Measurements from ENCODE around the gene SLC16A10. TPM values are rescaled to one million over a fixed set of nuclear protein-coding genes. Genes with fewer than 3 reads are reported as not detected.

Gene SLC16A10
- total RNA-seq, 1 donor from 2014 or later = 2.4 TPM

DNA sequence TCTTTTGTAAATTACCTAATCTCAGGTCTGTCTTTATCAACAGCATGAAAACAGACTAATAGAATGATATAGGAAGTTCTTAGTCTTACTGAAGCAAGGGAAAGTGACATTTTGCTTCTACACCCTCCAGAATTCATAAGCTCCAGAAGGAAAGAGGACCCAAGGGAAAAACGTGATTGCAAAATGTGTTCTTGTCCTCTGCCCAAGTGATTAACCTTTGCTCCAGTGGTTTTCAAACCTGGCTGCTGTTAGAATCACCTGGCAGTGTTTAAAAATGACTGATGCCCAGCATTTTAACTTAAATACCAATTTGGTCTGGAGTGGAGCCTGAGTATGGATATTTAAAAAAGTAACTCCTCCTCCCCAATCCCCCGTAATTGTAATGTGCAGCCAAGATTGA lies 191.4 kb downstream of the SLC16A10 start:
- H3K4me1 Mint-ChIP-seq (ENCODE audit: unreplicated experiment) = no peaks in the 10 kb centered on the region
- TF ChIP-seq, protein P1, sequence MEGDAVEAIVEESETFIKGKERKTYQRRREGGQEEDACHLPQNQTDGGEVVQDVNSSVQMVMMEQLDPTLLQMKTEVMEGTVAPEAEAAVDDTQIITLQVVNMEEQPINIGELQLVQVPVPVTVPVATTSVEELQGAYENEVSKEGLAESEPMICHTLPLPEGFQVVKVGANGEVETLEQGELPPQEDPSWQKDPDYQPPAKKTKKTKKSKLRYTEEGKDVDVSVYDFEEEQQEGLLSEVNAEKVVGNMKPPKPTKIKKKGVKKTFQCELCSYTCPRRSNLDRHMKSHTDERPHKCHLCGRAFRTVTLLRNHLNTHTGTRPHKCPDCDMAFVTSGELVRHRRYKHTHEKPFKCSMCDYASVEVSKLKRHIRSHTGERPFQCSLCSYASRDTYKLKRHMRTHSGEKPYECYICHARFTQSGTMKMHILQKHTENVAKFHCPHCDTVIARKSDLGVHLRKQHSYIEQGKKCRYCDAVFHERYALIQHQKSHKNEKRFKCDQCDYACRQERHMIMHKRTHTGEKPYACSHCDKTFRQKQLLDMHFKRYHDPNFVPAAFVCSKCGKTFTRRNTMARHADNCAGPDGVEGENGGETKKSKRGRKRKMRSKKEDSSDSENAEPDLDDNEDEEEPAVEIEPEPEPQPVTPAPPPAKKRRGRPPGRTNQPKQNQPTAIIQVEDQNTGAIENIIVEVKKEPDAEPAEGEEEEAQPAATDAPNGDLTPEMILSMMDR (IDR thresholded peaks at IDR 0.05; ENCODE audit: unreplicated experiment) = no peak
- no peaks in the 10 kb centered on the region for H3K9me3 Mint-ChIP-seq (ENCODE audit: unreplicated experiment)
- DNase-seq (ENCODE audit: low spot score) = no peak
- no peaks in the 10 kb centered on the region for H3K27me3 Mint-ChIP-seq (ENCODE audit: unreplicated experiment)
- no peak overlapping the region for H3K27ac Mint-ChIP-seq (ENCODE audit: unreplicated experiment)
- H3K4me3 Mint-ChIP-seq (ENCODE audit: unreplicated experiment) = no peak overlapping the region
- peaks cover 50% of the 10 kb centered on the region for H3K36me3 Mint-ChIP-seq (ENCODE audit: low read depth, unreplicated experiment)

DNA sequence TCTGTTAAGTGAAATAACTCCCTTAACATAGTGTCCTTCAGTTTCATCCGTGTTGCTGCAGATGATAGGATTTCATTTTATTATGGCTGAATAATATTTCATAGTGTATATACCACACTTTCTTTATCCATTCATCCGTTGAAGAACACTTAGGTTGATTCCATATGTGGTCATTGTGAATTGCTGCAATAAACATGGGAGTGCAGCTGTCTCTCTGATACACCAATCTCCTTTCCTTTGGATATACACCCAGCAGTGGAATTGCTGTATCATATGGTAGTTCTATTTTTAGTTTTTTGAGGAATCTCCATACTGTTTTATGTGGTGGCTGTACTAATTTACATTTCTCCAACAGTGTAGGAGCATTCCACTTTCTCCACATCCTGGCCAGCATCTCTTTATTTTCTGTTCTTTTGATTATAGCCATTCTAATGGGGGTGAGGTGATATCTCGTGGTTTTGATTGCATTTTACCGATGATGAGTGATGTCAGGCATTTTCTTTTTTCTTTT lies 193.2 kb downstream of the SLC16A10 start:
- TF ChIP-seq, protein P1 (IDR thresholded peaks at IDR 0.05; ENCODE audit: unreplicated experiment) = no peak
- H3K36me3 Mint-ChIP-seq (ENCODE audit: low read depth, unreplicated experiment) = peaks cover 41% of the 10 kb centered on the region
- H3K27me3 Mint-ChIP-seq (ENCODE audit: unreplicated experiment) = no peaks in the 10 kb centered on the region
- peaks cover 2% of the 10 kb centered on the region for H3K4me1 Mint-ChIP-seq (ENCODE audit: unreplicated experiment)
- DNase-seq (ENCODE audit: low spot score) = no peak
- peak overlapping the region; percentile 29 for H3K4me3 Mint-ChIP-seq (ENCODE audit: unreplicated experiment)
- no peak overlapping the region for H3K27ac Mint-ChIP-seq (ENCODE audit: unreplicated experiment)
- H3K9me3 Mint-ChIP-seq (ENCODE audit: unreplicated experiment) = no peaks in the 10 kb centered on the region

Other genes with a start within 250 kb of the SLC16A10 start
- 50.5 TPM for gene AMD1, start 212.7 kb upstream of the SLC16A10 start, total RNA-seq (ENCODE audit: unreplicated experiment)
- 75.3 TPM for gene GTF3C6, start 128.8 kb upstream of the SLC16A10 start, total RNA-seq (ENCODE audit: unreplicated experiment)
- 9.4 TPM for gene RPF2, start 105.5 kb upstream of the SLC16A10 start, total RNA-seq (ENCODE audit: unreplicated experiment)